ENCODE measurements around the gene POLD2.

The POLD2 gene

GRCh38 chr7:44102846-44103565 lies 20.3 kb downstream of the POLD2 start:
- no peak for DNase-seq (ENCODE audit: low spot score)

DNA sequence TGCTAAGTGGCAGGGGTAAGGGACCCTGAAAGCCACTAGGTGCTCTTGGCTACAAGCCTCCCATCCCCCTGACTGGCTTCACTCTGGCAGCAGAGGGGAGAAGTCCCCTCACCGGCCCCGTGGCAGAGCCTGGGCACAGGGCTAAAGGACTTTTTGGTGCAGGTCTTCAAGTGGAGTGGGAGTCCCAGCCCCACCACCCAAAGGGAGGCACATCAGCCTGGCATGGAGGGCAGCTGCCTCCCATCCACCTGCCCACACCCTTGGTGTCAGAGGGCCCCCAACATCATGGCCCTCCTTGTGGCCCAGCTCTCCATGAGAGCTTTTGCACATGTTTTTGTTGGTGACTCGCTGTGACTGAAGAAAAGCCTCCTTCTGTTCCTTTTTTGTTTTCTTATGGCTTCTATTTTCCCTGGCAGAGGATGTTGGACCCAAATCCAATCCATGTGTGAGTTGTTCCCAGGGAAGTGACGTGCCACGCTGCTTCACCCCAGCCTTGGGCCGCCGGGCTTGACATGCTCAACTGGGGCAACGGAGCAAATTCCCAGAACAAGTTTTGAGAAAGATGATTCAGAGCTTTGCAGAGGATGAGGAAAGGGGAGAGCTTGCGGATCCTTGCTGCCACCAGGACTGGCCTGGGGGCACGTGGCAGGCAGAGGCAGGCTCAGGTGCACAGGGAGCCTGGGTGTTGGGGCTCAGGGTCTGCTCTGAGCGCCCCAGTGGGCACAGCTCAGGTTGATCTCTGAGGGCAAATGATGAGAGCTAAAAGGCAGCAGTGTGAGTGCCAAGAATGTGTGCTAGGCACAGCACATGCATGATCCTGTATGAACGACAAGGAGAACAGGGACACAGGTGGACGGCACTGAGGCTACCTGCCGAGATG lies 21.1 kb downstream of the POLD2 start:
- no peak for DNase-seq (ENCODE audit: low spot score)

- DNase-seq (ENCODE audit: low spot score): no peak
These were observed 21.9 kb downstream of the POLD2 start for GRCh38 chr7:44101303-44101965.

GRCh38 chr7:44100458-44101302 lies 22.7 kb downstream of the POLD2 start:
- no peak for DNase-seq (ENCODE audit: low spot score)

GRCh38 chr7:44099669-44100068 lies 23.7 kb downstream of the POLD2 start:
- DNase-seq (ENCODE audit: low spot score): no peak

DNA sequence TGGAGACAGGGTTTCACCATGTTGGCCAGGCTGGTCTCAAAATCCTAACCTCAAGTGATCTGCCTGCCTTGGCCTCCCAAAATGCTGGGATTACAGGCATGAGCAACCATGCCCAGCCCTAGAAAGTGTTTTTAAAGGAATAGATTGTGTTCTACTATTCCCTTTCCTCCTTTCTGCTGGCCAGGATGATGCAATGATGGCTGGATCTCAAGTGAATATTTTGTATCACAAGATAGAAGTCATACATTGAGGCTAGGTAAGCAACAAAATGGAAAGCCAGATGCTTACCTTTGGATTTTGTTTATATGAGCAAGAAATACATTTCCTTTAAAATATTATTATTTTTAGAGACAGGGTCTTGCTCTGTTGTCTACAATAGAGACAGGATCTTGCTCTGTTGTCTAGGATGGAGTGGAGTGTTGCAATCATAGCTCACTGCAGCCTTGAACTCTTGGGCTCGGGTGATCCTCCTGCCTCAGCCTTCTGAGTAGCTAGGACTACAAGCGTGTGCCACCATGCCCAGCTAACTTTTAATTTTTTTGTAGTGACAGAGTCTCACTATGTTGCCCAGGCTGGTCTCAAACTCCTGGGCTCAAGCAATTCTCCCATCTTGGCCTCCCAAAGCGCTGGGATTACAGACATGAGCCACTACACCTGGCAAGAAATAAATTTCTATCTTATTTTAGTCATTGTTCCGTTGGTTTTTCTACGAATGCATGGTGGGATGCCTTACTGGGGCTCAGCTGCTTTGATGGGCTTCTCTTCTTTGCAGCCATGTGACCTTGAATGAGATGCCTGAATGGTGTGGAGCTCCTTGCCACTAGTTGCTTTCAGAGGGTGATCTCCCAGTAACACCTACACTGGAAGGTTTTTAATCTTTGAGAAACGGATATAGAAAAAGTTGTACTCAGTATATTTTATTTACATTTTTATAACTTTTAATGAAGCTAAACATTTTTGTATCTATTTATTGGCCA lies 25.0 kb downstream of the POLD2 start:
- no peak for DNase-seq (ENCODE audit: low spot score)

- DNase-seq (ENCODE audit: low spot score): no peak
These were observed 26.1 kb downstream of the POLD2 start for GRCh38 chr7:44097064-44097932.

- no peak for DNase-seq (ENCODE audit: low spot score)
These were observed 26.9 kb downstream of the POLD2 start for GRCh38 chr7:44096326-44096881.

DNA sequence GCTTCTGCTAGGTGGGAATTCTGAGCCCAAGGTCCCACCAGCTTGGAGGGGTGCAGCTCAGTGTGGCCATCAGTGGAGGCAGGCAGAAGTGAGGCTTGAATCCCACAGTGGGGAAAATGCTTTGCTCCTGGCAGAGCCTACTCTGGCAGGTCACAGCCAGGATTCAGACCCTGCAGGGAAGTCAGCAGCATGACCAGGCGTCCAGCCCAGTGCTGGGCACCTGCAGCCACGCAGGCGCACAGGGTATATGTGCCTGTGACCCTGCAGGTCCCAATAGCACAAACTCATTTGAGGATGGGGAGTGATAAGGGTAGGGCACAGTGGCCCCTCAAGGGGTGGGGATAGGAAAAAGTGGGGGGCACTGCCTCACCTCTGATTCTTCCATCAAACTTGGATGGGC lies 27.6 kb downstream of the POLD2 start:
- no peak for DNase-seq (ENCODE audit: low spot score)

GRCh38 chr7:44094883-44095592 lies 28.3 kb downstream of the POLD2 start:
- DNase-seq (ENCODE audit: low spot score): no peak

DNA sequence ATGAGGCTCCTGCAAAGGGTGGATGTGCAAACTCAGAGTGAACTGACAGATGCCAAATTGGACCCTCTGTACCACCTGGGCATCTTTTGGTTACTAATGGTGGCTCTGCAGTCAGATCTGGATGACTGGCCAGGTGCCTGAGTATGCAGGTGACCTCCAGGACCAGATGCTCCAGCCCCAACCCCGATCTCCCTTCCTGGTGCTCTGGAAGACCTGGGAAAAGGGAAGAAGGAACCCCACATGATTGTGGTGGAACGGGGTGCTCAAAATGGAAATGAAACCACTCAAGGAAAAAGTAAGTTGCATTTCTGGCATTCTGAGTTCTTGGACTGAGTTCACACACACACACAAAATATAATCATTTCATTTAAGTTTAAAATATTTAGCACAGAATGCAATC lies 29.0 kb downstream of the POLD2 start:
- DNase-seq (ENCODE audit: low spot score): no peak

GRCh38 chr7:44093102-44093641 lies 30.2 kb downstream of the POLD2 start:
- DNase-seq (ENCODE audit: low spot score): no peak

DNA sequence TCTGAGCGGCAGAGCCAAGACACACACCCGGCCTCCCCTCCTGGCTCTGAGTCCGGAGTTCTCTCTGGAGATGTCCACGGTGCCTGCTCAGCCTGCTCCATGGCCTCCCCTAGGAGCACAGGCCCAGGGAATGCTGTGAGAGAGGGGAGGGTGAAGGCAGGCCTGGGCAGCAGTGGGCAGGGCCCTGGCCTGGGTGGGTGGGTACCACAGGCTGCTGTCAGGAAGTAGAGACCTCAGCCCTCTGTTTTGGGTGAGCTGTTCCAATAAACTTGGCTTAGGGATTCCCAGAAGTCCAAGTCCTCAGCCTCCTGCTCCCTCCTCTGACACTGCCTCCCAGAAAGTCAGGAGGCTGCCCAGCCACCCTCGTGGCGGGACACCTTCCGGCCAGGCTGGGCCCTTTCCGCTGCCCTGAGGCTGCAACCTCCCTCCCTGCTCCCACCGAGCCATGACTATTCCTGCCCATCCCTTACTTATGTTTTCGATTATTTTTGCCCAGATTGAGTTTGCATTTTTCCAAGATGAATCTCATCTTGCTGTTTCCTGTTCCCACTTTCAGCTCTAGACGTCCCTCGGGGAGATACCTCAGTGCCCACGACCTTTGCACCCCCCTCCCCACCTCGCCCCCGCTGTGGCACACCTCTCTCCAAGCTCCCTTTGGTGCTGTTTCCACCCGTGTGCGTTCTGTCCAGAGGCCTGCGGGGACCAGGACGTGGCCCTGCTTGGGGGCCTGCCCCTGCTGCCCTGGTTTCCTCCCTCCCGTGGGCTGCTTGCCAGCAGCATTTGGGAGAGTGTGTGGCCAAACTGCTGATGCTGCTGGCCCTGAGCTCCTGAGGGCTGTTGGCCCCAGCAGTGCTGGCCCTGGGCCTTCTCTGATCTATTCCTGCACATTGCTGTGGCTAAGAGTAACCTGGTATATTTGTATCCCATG lies 35.2 kb downstream of the POLD2 start:
- DNase-seq (ENCODE audit: low spot score): peak; percentile 47

- no peak for DNase-seq (ENCODE audit: low spot score)
These were observed 36.7 kb downstream of the POLD2 start for GRCh38 chr7:44086627-44087026.

- no peak for DNase-seq (ENCODE audit: low spot score)
These were observed 37.8 kb downstream of the POLD2 start for GRCh38 chr7:44085546-44085945.

DNA sequence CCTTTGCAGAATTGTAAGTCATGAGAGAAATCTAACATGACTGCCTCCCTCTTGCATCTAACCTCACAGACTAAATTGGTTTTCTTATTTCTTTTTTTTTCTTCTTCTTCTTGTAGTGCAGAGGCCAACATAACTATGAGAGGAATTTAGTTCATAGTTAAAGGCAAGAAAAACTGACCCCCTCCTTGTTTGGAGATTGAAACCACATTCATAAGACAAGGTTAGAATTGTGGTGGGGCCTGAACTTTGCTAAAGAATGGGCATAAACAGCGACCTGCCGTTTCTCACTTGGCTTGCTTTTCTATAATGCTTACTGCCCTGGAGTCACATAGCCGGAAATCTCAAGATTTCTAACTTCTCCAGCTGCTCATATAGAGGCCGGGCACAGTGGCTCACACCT lies 38.6 kb downstream of the POLD2 start:
- DNase-seq (ENCODE audit: low spot score): no peak

- no peak for DNase-seq (ENCODE audit: low spot score)
These were observed 39.6 kb downstream of the POLD2 start for GRCh38 chr7:44083796-44084195.

All from Ammon's horn (tissue), 1 donor.